Coronary artery (tissue), 2 donors: ENCODE data around the gene POU5F1.

Source experiments
- DNase-seq: peaks from one replicate; pipeline ENCODE4 v3.0.0-alpha.2; 2017; ENCODE audit warnings: low spot score
- H3K27ac ChIP-seq, 2 donors: fragments of 200-600 bp; sonication (generic); one replicate each; pipeline ENCODE4 v1.5.1; 2016 to 2019
- H3K4me3 ChIP-seq: fragments of 200-600 bp; sonication (generic); 2 replicates; pipeline ENCODE4 v1.5.1; 2016; ENCODE audit warnings: mild to moderate bottlenecking, moderate library complexity
- CTCF ChIP-seq: fragments of 200-600 bp; sonication (generic); IDR thresholded peaks from one replicate; pipeline ENCODE4 v1.5.1; 2019; ENCODE audit warnings: antibody characterized with exemption

The POU5F1 gene

DNA sequence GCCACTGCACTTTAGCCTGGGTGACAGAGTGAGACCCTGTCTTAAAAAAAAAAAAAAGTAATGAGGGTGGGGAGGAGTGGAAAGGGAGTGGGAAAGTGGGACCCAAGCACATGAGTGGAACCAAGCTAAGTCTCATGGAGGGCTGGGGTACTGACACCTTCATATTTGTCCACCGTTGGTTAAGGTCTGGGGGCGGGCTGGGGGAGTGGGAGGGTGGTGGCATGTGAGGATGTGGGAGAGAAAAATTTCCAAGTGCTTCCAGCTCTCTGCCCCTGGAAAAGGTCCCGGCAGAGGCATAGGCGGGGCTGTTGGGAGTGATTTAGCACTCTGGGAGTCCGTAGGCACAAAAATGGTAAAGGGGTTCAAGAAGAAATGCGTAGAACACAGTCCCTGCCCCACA lies 37.7 kb downstream of the POU5F1 start:
- H3K4me3 ChIP-seq: no peak overlapping the region
- no peak for TF ChIP-seq CTCF
- no peak for DNase-seq
- H3K27ac ChIP-seq: no peak overlapping the region

DNA sequence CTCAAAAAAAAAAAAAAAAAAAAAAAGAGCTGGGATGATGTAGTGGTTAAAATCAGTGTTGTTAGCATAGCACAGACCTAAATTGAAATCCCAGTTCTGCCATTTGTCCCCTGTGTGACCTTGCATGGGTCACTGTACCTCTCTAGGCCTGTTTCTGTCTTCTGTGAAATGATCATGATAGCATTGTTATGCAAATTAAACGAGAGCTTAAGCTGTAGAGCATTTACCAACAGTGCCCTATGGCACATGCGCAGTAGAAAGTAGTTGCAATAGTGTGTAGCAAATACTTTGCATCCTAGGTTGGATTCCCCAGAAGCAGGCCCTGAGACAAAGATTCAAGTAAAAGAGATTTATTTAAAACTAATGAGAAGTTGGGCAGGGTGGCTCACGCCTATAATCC lies 38.9 kb downstream of the POU5F1 start:
- Histone ChIP-seq H3K27ac (no peak overlapping the region), H3K4me3 (no peak overlapping the region)
- no peak for DNase-seq
- no peak for TF ChIP-seq CTCF

DNA sequence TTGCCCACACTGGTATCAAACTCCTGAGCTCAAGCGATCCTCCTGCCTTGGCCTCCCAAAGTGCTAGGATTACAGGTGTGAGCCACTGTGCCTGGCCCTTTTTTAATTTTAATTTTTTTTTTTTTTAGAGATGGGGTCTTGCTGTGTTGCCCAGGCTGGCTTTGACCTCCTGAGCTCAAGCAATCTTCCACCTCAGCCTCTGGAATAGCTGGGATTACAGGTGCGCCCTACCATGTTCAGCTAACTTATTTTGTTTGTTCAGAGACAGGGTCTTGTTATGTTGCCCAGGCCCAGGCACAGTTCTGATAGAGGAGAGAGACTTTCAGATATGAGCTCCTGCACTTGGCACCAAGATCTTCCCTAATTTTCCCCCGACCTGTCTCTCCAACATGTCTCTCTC lies 39.7 kb downstream of the POU5F1 start:
- TF ChIP-seq CTCF: no peak
- Histone ChIP-seq H3K4me3 (no peak overlapping the region), H3K27ac (no peak overlapping the region)
- DNase-seq: no peak

- H3K27ac ChIP-seq: no peak overlapping the region
- DNase-seq: no peak
- TF ChIP-seq CTCF: no peak
- H3K4me3 ChIP-seq: no peak overlapping the region
Observed at GRCh38 chr6:31129130-31129529, 41.4 kb downstream of the POU5F1 start.

DNA sequence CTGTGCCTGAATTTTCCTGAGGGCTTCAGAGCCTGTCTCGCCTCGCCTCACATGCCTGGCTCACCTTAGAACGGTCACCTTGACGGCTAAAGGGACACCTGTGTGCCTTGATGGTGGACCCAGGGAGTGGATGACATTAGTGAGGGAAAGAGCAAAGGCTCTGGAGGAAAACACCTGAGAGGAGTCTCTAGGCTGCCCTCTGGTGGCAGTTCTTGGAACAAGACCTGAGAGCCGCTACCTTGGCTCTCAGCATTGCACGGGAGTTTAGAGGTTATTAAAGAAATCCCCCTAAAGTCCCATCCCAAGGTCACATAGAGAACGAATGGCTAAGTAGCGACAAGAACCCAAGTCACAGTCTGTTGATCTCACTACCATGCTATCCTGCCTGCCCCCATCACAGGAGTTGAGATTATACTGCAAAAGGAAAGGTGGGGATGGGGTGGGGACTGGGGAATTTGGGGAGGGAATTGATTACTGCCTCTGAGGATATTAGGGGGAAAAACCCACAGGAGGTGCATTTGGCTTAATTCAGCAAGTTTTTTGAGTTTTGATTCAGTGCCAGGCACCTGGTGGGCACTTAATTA lies 42.3 kb downstream of the POU5F1 start:
- peak; percentile 88 for TF ChIP-seq CTCF
- no peak for DNase-seq
- H3K4me3 ChIP-seq: no peak overlapping the region
- H3K27ac ChIP-seq: no peak overlapping the region

DNA sequence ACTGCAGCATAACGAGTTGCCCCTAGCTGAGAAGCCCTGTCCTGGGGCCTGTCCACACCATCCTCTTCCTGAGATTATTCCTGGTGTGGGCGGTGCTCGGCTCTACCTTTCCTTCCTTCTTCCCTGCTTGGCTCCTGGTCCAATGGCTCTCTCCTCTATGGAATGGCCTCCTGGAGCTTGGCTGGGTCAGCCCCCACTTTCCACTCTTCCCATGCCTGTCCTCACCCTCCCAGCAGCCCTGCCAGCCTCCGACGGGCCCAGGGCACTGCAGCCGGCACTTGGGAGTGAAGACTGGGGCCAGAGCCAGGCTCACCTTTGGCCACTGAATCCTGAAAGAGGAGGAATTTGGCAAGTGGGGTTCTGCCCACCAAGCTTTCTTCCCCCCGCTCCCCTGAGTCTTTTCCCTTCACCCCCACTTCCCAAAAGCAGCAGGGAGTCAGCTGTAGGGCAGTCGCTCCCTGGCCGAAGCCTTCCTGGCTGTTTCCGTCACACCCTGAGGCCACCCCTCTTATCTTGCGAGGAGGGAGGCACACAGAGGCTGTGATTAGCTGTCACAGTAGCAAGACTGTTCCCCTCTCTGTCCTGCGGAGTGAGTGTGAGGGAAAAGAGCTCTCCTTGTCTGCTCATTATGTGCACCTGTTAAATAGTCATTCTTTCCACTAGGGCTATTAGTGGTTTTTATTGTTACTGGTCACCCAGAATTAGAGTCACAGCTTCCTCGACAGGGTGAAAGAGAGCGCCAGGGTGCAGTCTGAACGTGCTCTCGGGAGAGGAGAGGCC lies 43.9 kb downstream of the POU5F1 start:
- DNase-seq: no peak
- Histone ChIP-seq H3K4me3 (no peak overlapping the region), H3K27ac (no peak overlapping the region)
- no peak for TF ChIP-seq CTCF
